Measurements from ENCODE around the gene KIN. TPM values are rescaled to one million over a fixed set of nuclear protein-coding genes. Genes with fewer than 3 reads are reported as not detected.

Gene KIN
- polyA plus RNA-seq, 1 of the 3 experiments (the other 2 are of a cell fraction): 3.2 TPM

- H3K36me3 ChIP-seq (replicated peaks in 1 of 2; ENCODE audit: control insufficient read depth in 1 of 2, insufficient read depth in 2 of 2, low read length in 1 of 2): peaks cover 68 to 70% of the 10 kb centered on the region in 2 experiments
- ChIA-PET POLR2A (interaction anchor here (0.6 kb wide), 1 partner anchor 424 kb away, joined by 3 read pairs; no protein-coding TSS in a partner anchor), CTCF (no interaction called here)
Measured at GRCh38 chr10:7804741-7805140, 16.9 kb upstream of the KIN start.

DNA sequence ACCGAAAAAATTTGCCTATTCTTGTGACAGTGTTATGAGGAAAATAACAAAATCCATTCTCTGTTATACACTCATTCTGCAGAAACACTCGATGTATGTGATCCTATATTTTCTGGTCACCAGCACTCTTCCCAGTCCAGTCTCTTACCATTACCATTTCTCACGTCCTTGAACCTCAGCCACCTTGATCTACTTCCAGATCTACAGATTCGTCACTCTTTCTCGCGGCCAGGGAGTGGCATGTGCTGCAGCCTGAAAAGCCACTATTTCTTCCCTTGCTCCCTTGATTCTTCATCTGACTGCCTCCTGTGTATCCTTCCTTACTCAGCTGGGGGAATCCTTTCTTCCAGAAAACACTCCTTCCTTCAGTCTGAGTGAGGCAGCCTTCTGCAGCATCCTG, 16.4 kb upstream of the KIN start:
- H3K9me3 ChIP-seq: no peaks in the 10 kb centered on the region
- H3K4me3 ChIP-seq (ENCODE audit: low read depth in 2 of 2, low read length in 1 of 2): no peak overlapping the region
- no peak for DNase-seq
- no peaks in the 10 kb centered on the region; the same call in 1 of the 2 replicates for H4K20me1 ChIP-seq (ENCODE audit: insufficient read depth)
- H3K27me3 ChIP-seq (ENCODE audit: insufficient read depth): no peaks in the 10 kb centered on the region
- CTCF ChIA-PET: no interaction called here
- POLR2A ChIA-PET: no interaction called here
- peaks cover 74 to 75% of the 10 kb centered on the region in 2 experiments for H3K36me3 ChIP-seq (replicated peaks in 1 of 2; ENCODE audit: control insufficient read depth in 1 of 2, insufficient read depth in 2 of 2, low read length in 1 of 2)
- H3F3A ChIP-seq (replicated peaks; ENCODE audit: insufficient read depth): peaks cover 8% of the 10 kb centered on the region
- WGBS (ENCODE audit: low lambda C conversion rate): over 99% methylated on average over 6 of the region's 6 CpGs
- no peak overlapping the region for H3K9ac ChIP-seq
- H3K9me2 ChIP-seq: no peaks in the 10 kb centered on the region
- H3K4me2 ChIP-seq: no peak overlapping the region
- no peaks in the 10 kb centered on the region for H3K4me1 ChIP-seq (ENCODE audit: control insufficient read depth in 1 of 2, insufficient read depth in 2 of 2, low read depth in 1 of 2, low read length in 1 of 2)
- no peak overlapping the region for H3K27ac ChIP-seq (ENCODE audit: low read depth in 2 of 2, low read length in 1 of 2)
- H3K79me2 ChIP-seq (ENCODE audit: insufficient read depth): peaks cover 14% of the 10 kb centered on the region
- no peak overlapping the region for H2AFZ ChIP-seq (ENCODE audit: low read depth)
- TF ChIP-seq EP300 (IDR thresholded peaks at IDR 0.05; ENCODE audit: borderline replicate concordance in 1 of 2, low read depth in 1 of 2, low read length in 1 of 2) (no peak), USF2 (IDR thresholded peaks at IDR 0.05; ENCODE audit: borderline replicate concordance, low read depth, low read length) (no peak), CHD2 (IDR thresholded peaks at IDR 0.05; ENCODE audit: low read length, partially characterized antibody) (no peak), POLR2AphosphoS5 (IDR thresholded peaks at IDR 0.05; ENCODE audit: low read depth, low read length) (no peak), ELF1 (IDR thresholded peaks at IDR 0.05) (no peak), SMC3 (IDR thresholded peaks at IDR 0.05; ENCODE audit: low read depth, low read length) (no peak), GABPA (IDR thresholded peaks at IDR 0.05; ENCODE audit: low read depth) (no peak), NFIC (IDR thresholded peaks at IDR 0.05; ENCODE audit: borderline replicate concordance) (no peak), YY1 (IDR thresholded peaks at IDR 0.05; ENCODE audit: low read depth) (no peak), EZH2phosphoT487 (IDR thresholded peaks at IDR 0.05; ENCODE audit: borderline replicate concordance, low read depth) (no peak), JUND (IDR thresholded peaks at IDR 0.05) (no peak), RFX5 (IDR thresholded peaks at IDR 0.05; ENCODE audit: low read length) (no peak), FOSL2 (IDR thresholded peaks at IDR 0.05; ENCODE audit: borderline replicate concordance, low read depth) (no peak), TAF1 (IDR thresholded peaks at IDR 0.05; ENCODE audit: borderline replicate concordance, low read depth, low read length) (no peak)
- TF ChIP-seq, protein P1, sequence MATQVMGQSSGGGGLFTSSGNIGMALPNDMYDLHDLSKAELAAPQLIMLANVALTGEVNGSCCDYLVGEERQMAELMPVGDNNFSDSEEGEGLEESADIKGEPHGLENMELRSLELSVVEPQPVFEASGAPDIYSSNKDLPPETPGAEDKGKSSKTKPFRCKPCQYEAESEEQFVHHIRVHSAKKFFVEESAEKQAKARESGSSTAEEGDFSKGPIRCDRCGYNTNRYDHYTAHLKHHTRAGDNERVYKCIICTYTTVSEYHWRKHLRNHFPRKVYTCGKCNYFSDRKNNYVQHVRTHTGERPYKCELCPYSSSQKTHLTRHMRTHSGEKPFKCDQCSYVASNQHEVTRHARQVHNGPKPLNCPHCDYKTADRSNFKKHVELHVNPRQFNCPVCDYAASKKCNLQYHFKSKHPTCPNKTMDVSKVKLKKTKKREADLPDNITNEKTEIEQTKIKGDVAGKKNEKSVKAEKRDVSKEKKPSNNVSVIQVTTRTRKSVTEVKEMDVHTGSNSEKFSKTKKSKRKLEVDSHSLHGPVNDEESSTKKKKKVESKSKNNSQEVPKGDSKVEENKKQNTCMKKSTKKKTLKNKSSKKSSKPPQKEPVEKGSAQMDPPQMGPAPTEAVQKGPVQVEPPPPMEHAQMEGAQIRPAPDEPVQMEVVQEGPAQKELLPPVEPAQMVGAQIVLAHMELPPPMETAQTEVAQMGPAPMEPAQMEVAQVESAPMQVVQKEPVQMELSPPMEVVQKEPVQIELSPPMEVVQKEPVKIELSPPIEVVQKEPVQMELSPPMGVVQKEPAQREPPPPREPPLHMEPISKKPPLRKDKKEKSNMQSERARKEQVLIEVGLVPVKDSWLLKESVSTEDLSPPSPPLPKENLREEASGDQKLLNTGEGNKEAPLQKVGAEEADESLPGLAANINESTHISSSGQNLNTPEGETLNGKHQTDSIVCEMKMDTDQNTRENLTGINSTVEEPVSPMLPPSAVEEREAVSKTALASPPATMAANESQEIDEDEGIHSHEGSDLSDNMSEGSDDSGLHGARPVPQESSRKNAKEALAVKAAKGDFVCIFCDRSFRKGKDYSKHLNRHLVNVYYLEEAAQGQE (IDR thresholded peaks at IDR 0.05; ENCODE audit: low read depth, low read length): no peak

More at GRCh38 chr10:7804741-7805140, 16.9 kb upstream of the KIN start:
- Histone ChIP-seq H3K9ac (no peak overlapping the region), H4K20me1 (ENCODE audit: insufficient read depth) (no peaks in the 10 kb centered on the region; the same call in 1 of the 2 replicates), H3K4me1 (ENCODE audit: control insufficient read depth in 1 of 2, insufficient read depth in 2 of 2, low read depth in 1 of 2, low read length in 1 of 2) (no peaks in the 10 kb centered on the region), H3K9me2 (no peaks in the 10 kb centered on the region), H3K4me2 (no peak overlapping the region), H3F3A (replicated peaks; ENCODE audit: insufficient read depth) (peaks cover 9% of the 10 kb centered on the region), H2AFZ (ENCODE audit: low read depth) (no peak overlapping the region), H3K27me3 (ENCODE audit: insufficient read depth) (no peaks in the 10 kb centered on the region), H3K9me3 (no peaks in the 10 kb centered on the region), H3K79me2 (ENCODE audit: insufficient read depth) (peaks cover 8% of the 10 kb centered on the region; the same call in 1 of the 2 replicates), H3K27ac (ENCODE audit: low read depth in 2 of 2, low read length in 1 of 2) (no peak overlapping the region), H3K4me3 (ENCODE audit: low read depth in 2 of 2, low read length in 1 of 2) (no peak overlapping the region)
- DNase-seq: no peak
- TF ChIP-seq, protein P2, sequence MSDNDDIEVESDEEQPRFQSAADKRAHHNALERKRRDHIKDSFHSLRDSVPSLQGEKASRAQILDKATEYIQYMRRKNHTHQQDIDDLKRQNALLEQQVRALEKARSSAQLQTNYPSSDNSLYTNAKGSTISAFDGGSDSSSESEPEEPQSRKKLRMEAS (IDR thresholded peaks at IDR 0.05; ENCODE audit: low read depth): no peak
- TF ChIP-seq JUND (IDR thresholded peaks at IDR 0.05): no peak
- TF ChIP-seq SIN3A (IDR thresholded peaks at IDR 0.05; ENCODE audit: borderline replicate concordance, low read depth, low read length): no peak
- no peak for TF ChIP-seq FOXJ3 (CRISPR knock-in tag; IDR thresholded peaks at IDR 0.05)
- no peak for TF ChIP-seq USF2 (IDR thresholded peaks at IDR 0.05; ENCODE audit: borderline replicate concordance, low read depth, low read length)
- no peak for TF ChIP-seq YY1 (IDR thresholded peaks at IDR 0.05; ENCODE audit: low read depth)
- TF ChIP-seq FOSL2 (IDR thresholded peaks at IDR 0.05; ENCODE audit: borderline replicate concordance, low read depth): no peak
- TF ChIP-seq RXRA (IDR thresholded peaks at IDR 0.05; ENCODE audit: borderline replicate concordance, low read depth): no peak
- TF ChIP-seq TEAD4 (IDR thresholded peaks at IDR 0.05; ENCODE audit: borderline replicate concordance, insufficient read depth): no peak
- no peak for TF ChIP-seq ELF1 (IDR thresholded peaks at IDR 0.05)
- no peak for TF ChIP-seq TAF1 (IDR thresholded peaks at IDR 0.05; ENCODE audit: borderline replicate concordance, low read depth, low read length)
- no peak for TF ChIP-seq USF1 (IDR thresholded peaks at IDR 0.05; ENCODE audit: borderline replicate concordance, low read depth)
- WGBS (ENCODE audit: low lambda C conversion rate): 44% methylated on average over 2 of the region's 2 CpGs

All from SK-N-SH (cell line).